GM21529 (cell line): Measurements from ENCODE around the gene ARCN1.

ENCODE experiments used
- ATAC-seq: cut with Tn5 transposase; IDR thresholded peaks from one replicate; pipeline ENCODE4 v1.9.1; 2021; ENCODE audit not compliant: unreplicated experiment

ARCN1 gene

GRCh38 chr11:118635237-118635591 is 63.0 kb downstream of the ARCN1 start:
- no peak for ATAC-seq

- ATAC-seq, result no peak
Observed at GRCh38 chr11:118635642-118636041, 63.4 kb downstream of the ARCN1 start.

GRCh38 chr11:118636569-118637290 is 64.5 kb downstream of the ARCN1 start:
- no peak for ATAC-seq

DNA sequence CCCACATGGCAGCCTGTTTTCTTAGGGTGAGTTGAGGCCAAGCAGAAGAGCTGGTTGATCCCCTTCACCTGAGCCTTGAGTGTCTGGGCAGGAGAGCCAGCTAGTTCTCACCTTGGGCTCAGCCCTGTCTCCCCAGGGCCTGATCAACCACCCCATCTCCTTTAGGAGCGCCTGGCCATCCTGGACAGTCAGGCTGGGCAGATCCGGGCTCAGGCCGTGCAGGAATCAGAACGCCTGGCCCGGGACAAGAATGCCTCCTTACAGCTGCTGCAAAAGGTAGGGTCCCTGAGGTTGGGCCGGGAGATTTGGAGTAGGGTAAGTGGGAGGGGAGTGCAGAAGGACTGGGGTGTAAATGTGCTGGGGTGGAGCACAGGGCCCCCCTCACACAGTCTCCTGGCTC is 66.5 kb downstream of the ARCN1 start:
- ATAC-seq, result no peak

- ATAC-seq, result no peak
Observed at GRCh38 chr11:118639899-118640298, 67.7 kb downstream of the ARCN1 start.

DNA sequence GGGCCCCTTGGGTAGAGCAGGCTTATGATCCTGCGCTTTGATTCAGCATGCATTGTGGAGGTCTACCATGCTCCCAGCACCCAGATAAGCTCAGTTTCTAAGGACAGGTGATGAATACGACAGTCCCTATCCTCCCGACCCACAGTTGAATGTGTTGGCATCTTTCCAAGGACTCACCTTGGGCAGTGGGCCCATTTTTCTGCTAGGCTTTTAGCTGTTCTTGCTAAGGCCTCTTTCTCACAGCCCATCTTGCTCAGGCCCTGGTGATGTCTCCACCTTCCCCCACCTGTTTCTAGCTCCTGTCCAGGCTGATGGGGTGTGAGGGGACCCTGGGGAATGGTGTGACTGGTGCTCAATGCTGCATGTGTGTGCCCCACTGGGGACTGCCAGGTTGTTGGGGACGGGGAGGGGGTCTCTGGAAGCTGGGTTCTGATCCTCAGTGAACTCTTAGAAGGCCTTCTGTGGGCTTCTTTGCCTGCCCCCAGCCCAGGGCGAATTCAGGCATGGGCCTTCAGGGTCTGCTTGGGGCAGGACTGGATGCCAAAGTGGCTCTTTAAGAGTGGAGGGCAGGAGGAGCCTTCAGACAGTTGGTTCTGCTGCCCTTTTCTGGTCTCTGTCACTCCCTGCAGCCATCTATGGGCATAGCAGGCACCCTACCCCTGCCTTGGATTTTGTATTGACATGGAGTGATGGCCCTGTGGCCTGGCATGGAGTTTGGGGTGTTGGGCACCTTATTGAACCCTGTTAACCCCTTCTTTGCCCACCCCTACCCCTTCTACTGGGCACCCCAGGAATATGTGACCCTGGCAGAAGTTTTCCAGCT is 68.3 kb downstream of the ARCN1 start:
- ATAC-seq, result no peak

GRCh38 chr11:118641397-118642019 is 69.3 kb downstream of the ARCN1 start:
- ATAC-seq, result no peak

DNA sequence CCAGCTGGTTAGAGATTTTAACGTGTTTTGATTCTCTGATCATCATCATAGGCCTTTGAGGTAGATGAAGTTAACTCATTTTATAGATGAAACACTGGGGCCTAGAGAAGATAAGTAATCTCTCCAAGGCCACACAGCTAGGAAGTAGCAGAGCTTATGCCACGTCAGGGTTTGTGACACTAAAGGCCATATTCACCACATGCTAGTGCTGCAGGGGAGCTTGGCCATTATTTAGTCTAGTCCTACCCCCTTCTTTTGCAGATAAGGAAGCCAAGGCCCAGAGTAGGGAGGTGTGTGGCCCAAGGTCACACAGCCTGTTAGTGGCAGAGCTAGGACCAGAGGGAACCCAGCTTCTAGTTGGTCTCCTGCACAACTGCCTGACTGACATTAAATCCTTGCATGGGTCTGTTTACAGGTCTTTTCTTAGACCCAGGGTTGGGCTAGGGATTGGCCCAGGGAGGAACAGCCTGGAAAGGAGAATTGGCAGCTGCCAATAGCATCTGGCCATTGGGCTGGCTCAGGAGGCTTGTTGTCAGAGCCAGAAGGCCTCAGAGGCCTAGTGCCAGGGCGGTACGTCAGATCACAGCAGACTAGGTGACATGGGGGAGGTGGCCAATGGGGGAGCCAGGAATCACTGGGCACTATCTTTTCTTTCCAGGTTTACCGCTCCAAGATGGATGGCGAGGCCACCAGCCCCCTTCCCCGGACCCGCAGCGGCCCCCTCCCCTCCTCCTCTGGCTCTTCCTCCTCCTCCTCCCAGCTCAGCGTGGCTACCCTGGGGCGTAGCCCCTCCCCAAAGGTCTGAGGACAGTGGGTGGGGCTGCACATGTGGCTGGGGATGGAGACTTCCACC is 71.2 kb downstream of the ARCN1 start:
- no peak for ATAC-seq

DNA sequence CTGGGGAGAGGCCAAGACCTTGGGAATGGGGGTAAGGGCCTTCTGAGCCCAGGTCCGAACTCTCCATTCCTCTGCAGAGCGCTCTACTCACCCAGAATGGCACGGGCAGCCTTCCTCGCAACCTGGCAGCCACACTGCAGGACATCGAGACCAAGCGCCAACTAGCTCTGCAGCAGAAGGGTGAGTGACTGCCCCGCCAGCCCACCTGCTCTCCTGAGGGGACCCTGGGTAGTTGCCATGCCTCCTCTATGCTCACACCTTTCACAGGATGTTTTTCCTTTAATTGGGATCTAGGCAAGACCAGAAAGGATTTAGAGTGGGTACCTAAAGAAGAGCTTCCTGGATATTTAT is 71.8 kb downstream of the ARCN1 start:
- no peak for ATAC-seq

DNA sequence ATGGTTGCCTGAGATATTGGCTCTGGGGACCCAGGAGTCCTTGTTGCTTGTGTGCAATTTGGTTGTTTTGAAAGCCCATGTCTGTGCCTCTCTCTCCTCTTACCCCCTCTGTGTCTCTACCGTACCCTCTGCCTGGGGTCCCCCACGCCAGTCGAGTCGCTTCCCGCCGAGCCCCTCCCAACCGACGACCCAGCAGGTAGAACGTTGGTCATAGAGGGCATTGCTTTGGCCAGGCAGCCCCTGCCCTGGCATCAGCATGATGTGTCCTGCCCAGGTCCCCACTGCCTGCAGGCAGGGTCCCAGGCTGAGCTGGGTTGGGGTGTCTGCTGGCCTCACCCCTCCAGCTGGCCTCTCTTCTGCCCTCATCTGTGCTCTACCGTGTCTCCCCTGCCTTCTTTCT is 72.3 kb downstream of the ARCN1 start:
- ATAC-seq, result no peak

DNA sequence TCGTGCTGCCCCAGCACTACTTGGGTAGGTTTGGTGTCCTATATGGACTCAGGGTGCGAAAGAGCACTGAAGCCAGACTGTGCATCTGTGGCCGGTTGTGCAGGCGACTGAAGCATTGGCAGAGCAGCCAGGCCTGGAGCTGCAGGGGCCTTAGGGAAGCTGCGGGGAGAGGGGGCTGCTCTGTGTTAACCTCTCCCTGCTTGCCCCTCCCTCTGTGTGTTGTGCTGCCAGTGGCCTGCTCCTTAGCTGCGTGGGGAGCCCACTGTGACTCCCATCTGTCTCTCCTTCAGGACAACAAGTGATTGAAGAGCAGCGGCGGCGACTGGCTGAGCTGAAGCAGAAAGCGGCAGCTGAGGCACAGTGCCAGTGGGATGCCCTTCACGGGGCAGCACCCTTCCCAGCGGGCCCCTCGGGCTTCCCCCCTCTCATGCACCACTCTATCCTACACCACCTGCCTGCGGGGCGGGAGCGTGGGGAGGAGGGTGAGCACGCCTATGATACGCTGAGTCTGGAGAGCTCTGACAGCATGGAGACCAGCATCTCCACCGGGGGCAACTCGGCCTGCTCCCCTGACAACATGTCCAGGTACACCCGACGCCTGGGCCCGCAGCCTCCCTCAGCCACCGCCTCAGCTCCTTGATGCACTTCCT is 73.0 kb downstream of the ARCN1 start:
- no peak for ATAC-seq

GRCh38 chr11:118646393-118646792 is 74.2 kb downstream of the ARCN1 start:
- no peak for ATAC-seq

DNA sequence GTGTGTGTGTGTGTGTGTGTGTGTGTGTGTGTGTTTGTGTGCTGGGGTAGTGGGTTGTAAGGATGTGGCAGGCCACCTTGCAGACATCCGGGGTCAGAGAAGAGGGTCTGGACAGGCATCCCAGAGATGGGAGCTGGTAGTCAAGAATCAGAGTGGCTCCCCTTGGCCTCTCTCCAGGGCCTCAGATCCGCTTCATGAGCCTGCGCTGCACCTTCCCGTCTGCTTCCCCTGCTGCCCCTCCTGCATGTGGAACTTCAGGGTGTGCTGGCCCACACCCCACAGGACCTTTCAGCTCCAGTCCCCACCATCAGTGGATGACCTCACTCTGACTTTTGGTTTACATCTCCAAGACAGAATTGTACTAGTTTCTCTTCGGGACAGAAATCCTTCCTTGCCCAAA is 76.1 kb downstream of the ARCN1 start:
- ATAC-seq, result no peak

DNA sequence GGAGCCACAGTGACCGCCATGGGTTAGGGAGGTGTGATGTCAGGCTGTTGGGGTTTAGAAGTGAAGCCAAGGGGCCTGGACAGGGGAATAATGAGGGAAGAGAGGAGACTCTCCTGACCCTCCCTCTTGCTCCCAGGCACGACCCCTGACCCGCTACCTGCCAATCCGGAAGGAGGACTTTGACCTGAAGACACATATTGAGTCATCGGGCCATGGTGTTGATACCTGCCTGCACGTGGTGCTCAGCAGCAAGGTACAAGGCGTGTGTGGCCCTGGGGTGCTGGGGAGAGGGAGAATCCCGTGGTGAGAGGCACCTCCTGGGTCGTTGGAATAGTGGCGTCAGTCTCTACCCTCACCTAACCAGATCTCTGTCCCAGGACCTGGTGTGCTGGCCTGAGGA is 77.7 kb downstream of the ARCN1 start:
- ATAC-seq, result no peak

- no peak for ATAC-seq
Observed at GRCh38 chr11:118650366-118650765, 78.2 kb downstream of the ARCN1 start.

DNA sequence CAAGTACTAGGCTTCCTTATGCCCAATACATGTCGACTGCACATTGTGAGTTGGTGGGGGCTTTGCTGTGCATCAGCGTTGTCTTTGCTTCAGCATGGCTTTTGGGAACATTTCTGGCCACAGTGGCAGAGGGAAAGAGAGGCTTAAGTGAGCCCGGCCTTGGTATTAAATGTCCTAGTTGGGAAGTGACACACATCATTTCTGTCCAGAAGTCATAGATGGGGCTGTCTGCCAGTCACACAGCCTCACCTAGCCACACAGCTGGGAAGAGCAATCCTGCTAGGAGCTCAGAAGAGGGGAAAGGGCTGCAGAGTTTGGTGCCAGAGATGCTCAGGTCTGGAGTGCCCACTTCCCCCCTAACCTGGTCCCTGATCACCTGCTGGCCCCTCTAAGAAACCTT is 79.6 kb downstream of the ARCN1 start:
- ATAC-seq, result no peak
